ENCODE results near the gene CCNB1. TPM values are rescaled to one million over a fixed set of nuclear protein-coding genes. Genes with fewer than 3 reads are reported as not detected.
A peak's percentile ranks its signal among the peaks of the same experiment; 100 is the strongest.

Gene CCNB1
- total RNA-seq = 1 to 10 TPM; 5.6 to 9.4 (median 7.5) TPM

DNA sequence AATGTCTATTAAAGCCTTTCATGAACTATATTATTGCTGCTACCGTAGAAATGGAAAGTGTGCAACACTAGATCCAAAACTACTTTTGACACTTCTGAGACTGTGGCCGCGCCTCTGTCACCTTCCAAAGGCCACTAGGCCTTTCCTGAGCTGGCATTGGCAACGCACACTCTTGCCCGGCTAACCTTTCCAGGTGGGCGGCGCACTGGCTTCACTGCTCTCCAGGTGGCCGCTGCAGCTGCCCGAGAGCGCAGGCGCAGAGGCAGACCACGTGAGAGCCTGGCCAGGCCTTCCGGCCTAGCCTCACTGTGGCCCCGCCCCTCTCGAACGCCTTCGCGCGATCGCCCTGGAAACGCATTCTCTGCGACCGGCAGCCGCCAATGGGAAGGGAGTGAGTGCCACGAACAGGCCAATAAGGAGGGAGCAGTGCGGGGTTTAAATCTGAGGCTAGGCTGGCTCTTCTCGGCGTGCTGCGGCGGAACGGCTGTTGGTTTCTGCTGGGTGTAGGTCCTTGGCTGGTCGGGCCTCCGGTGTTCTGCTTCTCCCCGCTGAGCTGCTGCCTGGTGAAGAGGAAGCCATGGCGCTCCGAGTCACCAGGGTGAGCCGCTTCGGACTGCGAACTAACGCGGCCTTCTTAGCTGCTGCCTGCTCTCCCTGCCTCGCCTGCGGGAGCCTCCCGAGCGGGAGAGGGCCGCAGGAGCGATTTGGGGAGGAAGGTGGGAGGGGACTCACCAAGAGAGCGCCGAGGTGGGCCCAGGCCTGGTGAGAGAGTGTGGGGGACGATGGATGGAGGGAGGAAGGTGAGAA lies at the start of gene CCNB1:
Gene CCNB1, plus strand, starts transcription at position 465 of the 807 bp plus-strand sequence. Its CDS starts 113 bp downstream, at position 578.
- TF ChIP-seq POLR2AphosphoS5 (IDR thresholded peaks at IDR 0.05) = peak; percentile 16 to 42 (median 33)
- TF ChIP-seq, protein P1, sequence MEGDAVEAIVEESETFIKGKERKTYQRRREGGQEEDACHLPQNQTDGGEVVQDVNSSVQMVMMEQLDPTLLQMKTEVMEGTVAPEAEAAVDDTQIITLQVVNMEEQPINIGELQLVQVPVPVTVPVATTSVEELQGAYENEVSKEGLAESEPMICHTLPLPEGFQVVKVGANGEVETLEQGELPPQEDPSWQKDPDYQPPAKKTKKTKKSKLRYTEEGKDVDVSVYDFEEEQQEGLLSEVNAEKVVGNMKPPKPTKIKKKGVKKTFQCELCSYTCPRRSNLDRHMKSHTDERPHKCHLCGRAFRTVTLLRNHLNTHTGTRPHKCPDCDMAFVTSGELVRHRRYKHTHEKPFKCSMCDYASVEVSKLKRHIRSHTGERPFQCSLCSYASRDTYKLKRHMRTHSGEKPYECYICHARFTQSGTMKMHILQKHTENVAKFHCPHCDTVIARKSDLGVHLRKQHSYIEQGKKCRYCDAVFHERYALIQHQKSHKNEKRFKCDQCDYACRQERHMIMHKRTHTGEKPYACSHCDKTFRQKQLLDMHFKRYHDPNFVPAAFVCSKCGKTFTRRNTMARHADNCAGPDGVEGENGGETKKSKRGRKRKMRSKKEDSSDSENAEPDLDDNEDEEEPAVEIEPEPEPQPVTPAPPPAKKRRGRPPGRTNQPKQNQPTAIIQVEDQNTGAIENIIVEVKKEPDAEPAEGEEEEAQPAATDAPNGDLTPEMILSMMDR (IDR thresholded peaks at IDR 0.05) = no peak
- TF ChIP-seq POLR2A (IDR thresholded peaks at IDR 0.05) = no peak
- intact Hi-C loops (cut with DNase I; ENCODE audit: low total_unique reads) = no loop called here

DNA sequence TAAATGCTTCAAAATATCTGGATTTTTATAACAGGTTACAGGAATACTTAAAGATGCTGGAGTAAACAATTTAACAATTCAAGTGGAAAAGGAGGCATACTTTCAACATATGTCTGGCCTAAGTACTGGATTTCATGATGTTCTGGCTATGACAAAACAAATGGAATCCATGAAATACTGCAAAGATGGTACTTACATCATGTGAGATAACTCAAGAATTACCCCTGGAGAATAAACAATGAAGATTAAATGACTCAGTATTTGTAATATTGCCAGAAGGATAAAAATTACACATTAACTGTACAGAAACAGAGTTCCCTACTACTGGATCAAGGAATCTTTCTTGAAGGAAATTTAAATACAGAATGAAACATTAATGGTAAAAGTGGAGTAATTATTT lies 37.5 kb upstream of the CCNB1 start:
- Histone ChIP-seq H3K36me3 (no peaks in the 10 kb centered on the region), H3K27ac (no peak overlapping the region), H3K9me3 (no peaks in the 10 kb centered on the region), H3K27me3 (no peaks in the 10 kb centered on the region), H3K4me3 (no peak overlapping the region), H3K4me1 (no peaks in the 10 kb centered on the region)
- no peak for DNase-seq (ENCODE audit: low spot score in 2 of 2)
- intact Hi-C loops (cut with DNase I; ENCODE audit: low total_unique reads) = no loop called here
- TF ChIP-seq, protein P1 (IDR thresholded peaks at IDR 0.05) = no peak
- TF ChIP-seq POLR2AphosphoS5 (IDR thresholded peaks at IDR 0.05) = no peak
- no peak for TF ChIP-seq POLR2A (IDR thresholded peaks at IDR 0.05)

More for the DNA sequence above, at the start of gene CCNB1:
- H3K4me1 ChIP-seq = no peaks in the 10 kb centered on the region
- H3K27me3 ChIP-seq = no peaks in the 10 kb centered on the region
- no peaks in the 10 kb centered on the region for H3K9me3 ChIP-seq
- H3K4me3 ChIP-seq = peak within 1 kb of the TSS; percentile 63 to 90 (median 72)
- H3K27ac ChIP-seq = peak within 1 kb of the TSS; percentile 65 to 73
- DNase-seq (ENCODE audit: low spot score in 2 of 2) = peak; percentile 96 to 97
- no peaks in the 10 kb centered on the region for H3K36me3 ChIP-seq

DNA sequence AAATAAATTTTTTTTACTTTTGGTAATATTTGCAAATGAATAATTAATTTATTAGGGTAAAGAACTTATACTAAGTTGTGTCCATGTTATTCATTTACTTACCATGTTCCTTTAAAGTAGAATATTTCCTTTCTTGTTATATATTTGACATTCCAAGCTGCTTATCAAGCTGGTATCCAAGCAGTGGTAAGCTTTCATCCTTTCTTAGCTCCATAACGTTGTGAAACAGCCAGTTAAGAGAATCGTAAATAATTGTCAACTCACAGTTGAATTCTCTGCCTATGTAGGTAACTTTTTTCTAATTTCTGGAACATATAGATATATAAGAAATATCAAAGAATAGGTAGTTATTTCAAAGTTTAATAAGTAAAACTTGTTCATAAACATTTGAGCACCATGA lies 36.7 kb upstream of the CCNB1 start:
- no peaks in the 10 kb centered on the region for H3K9me3 ChIP-seq
- no peaks in the 10 kb centered on the region for H3K27me3 ChIP-seq
- TF ChIP-seq POLR2AphosphoS5 (IDR thresholded peaks at IDR 0.05) (no peak), POLR2A (IDR thresholded peaks at IDR 0.05) (no peak)
- TF ChIP-seq, protein P1 (IDR thresholded peaks at IDR 0.05) = no peak
- no peak for DNase-seq (ENCODE audit: low spot score in 2 of 2)
- intact Hi-C loops (cut with DNase I; ENCODE audit: low total_unique reads) = no loop called here
- no peaks in the 10 kb centered on the region for H3K36me3 ChIP-seq
- H3K4me3 ChIP-seq = no peak overlapping the region
- H3K4me1 ChIP-seq = no peaks in the 10 kb centered on the region
- H3K27ac ChIP-seq = no peak overlapping the region

DNA sequence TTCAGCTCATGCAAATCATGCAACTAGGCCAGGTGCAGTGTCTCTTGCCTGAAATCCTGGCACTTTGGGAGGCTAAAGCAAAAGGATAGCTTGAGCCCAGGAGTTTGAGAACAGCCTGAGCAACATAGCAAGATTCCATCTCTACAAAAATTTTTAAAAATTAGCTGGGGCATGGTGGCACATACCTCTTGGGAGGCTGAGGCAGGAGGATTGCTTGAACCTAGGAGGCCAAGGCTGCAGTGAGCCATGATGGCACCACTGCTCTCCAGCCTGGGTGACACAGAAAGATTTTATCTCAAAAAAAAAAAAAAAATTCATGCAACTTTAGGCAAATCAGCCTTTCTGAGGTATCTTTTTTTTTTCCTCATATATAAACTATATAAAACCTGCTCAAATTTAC lies 35.6 kb upstream of the CCNB1 start:
- Histone ChIP-seq H3K9me3 (no peaks in the 10 kb centered on the region), H3K36me3 (no peaks in the 10 kb centered on the region), H3K4me3 (no peak overlapping the region), H3K27ac (no peak overlapping the region), H3K4me1 (no peaks in the 10 kb centered on the region), H3K27me3 (no peaks in the 10 kb centered on the region)
- no peak for DNase-seq (ENCODE audit: low spot score in 2 of 2)
- intact Hi-C loops (cut with DNase I; ENCODE audit: low total_unique reads) = no loop called here
- TF ChIP-seq POLR2A (IDR thresholded peaks at IDR 0.05) (no peak), POLR2AphosphoS5 (IDR thresholded peaks at IDR 0.05) (no peak)
- TF ChIP-seq, protein P1 (IDR thresholded peaks at IDR 0.05) = no peak

DNA sequence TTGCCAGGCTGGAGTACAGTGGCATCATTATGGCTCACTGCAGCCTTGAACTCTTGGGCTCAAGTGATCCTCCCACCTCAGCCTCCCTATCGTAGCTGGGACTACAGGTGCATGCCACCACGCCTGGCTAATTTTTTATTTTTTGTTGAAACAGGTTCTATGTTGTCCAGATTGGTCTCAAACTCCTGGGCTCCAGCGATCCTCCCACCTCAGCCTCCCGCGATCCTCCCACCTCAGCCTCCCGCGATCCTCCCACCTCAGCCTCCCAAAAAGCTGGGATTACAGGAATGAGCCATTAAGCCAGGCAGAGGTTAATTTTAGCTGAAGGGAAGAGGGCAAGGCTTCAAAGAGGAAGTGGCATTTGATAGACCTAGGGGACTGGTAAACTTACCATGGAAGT lies 32.8 kb upstream of the CCNB1 start:
- TF ChIP-seq, protein P1 (IDR thresholded peaks at IDR 0.05) = no peak
- no peak for TF ChIP-seq POLR2A (IDR thresholded peaks at IDR 0.05)
- no peak for TF ChIP-seq POLR2AphosphoS5 (IDR thresholded peaks at IDR 0.05)
- H3K4me1 ChIP-seq = no peaks in the 10 kb centered on the region
- no peak overlapping the region for H3K4me3 ChIP-seq
- no peak overlapping the region for H3K27ac ChIP-seq
- H3K36me3 ChIP-seq = no peaks in the 10 kb centered on the region
- intact Hi-C loops (cut with DNase I; ENCODE audit: low total_unique reads) = no loop called here
- DNase-seq (ENCODE audit: low spot score in 2 of 2) = no peak
- H3K9me3 ChIP-seq = no peaks in the 10 kb centered on the region
- no peaks in the 10 kb centered on the region for H3K27me3 ChIP-seq

Measured in breast epithelium (tissue), 4 donors.